8988T (cell line): Measurements from ENCODE around the gene MAGEA9.
"Not testable (repeated sequence)": the region's sequence is repeated elsewhere in the genome, so short reads cannot be mapped to it uniquely, and the experiment has no call there.

Experiments used
- DNase-seq: peaks from one replicate; pipeline ENCODE4 v3.0.0; 2011

MAGEA9 gene

DNA sequence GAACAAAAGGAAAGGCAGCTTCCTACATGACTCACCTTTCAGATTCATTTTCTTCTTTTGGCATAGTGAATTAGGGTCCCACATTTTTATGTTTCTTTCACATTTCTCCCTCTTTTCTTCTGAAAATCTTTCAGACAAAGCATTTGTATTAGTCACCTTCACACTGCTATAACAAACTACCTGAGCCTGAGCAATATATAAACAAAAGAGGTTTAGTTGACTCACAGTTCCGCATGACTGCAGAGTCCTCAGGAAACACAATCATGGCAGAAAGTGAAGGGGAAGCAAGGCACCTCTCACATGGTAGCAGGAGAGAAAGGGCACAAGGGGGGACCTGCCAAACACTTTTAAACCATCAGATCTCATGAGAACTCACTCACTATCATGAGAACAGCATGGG is 36.9 kb downstream of the MAGEA9 start:
- no peak for DNase-seq

GRCh38 chrX:149819371-149819770 is 37.6 kb downstream of the MAGEA9 start:
- no peak for DNase-seq

DNA sequence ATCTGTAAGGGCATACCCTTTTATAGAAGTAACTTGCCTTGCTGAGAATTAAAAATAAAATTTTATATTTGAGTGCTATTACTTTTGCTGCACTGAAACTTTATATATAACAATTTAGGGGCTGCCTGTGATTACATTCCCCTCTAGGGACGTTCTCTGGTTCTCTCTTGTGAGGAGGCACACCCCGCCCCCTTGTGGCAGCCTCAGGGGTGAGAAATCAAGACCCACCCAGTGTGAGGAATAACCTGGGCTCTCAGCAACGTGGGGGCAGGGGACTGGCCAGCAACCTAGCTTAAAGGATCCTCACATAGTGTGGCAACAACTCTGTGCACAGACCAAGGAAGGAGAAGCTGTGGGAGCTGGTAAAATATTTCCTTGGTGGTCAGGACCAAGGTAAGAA is 43.7 kb downstream of the MAGEA9 start:
- DNase-seq, result no peak

GRCh38 chrX:149827254-149827653 is 45.5 kb downstream of the MAGEA9 start:
- no peak for DNase-seq

- DNase-seq, result no peak
Measured at GRCh38 chrX:149829751-149830191, 48.0 kb downstream of the MAGEA9 start.

DNA sequence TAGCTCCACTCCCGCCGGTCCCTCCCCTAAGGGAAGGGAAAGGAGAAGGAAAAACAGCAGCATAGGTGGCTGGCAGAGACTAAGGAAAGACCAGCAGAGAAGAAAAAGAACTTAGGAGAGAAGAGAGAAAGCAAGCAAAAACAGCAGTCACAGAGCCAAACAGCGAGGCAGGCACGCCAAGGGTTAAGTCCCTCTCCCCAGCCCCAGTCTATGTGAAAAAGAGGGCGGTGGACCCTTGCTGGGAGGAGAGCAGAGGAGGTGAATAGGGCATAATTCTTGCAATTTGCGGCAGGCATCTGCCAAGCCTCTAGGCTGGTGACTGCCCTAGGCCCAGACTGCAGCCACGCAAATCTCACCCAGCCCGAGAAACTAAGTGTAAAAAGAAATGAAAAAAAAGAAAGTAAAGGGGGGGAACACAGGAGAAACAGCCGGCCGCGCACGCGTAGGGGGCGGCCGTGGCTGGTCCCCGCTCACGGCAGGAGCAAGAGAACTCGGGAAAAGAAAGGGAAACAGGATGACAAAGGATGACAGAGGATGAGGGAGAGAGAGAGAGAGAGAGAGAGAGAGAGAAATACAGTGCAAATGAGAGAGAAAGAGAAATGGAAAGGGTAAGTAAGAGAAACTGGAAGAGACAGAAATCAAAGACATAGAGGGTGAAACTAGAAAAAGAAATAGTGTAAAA is 48.6 kb downstream of the MAGEA9 start:
- DNase-seq, result no peak

GRCh38 chrX:149831473-149831872 is 49.7 kb downstream of the MAGEA9 start:
- DNase-seq, result no peak

DNA sequence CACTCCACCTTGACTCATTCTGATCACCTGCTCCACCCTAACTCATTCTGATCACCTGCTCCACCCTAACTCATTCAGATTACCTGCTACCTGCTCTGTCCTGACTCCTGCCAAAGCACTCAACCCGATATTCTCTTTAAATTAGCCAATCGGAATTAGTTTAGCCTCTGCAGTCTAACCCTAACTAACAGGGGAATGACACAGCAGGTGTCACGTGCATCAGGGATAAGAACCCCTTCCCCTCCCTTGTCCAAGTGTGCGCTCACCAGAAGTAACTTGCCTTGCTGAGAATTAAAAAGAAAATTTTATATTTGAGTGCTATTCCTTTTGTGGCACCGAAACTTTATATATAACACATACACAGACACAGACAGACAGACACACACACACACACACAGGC is 55.0 kb downstream of the MAGEA9 start:
- DNase-seq, result not testable (repeated sequence)

GRCh38 chrX:149837167-149837566 is 55.4 kb downstream of the MAGEA9 start:
- DNase-seq, result no peak
